IPS DF 4.7 (cell line): ENCODE measurements around the gene GPR152.
"Not testable (repeated sequence)": the region's sequence is repeated elsewhere in the genome, so short reads cannot be mapped to it uniquely, and the experiment has no call there.

ENCODE experiments used
- DNase-seq: peaks from one replicate; pipeline ENCODE4 v3.0.0-alpha.2; 2013; ENCODE audit warnings: low spot score; ENCODE audit errors: extremely low read depth

Gene GPR152

DNA sequence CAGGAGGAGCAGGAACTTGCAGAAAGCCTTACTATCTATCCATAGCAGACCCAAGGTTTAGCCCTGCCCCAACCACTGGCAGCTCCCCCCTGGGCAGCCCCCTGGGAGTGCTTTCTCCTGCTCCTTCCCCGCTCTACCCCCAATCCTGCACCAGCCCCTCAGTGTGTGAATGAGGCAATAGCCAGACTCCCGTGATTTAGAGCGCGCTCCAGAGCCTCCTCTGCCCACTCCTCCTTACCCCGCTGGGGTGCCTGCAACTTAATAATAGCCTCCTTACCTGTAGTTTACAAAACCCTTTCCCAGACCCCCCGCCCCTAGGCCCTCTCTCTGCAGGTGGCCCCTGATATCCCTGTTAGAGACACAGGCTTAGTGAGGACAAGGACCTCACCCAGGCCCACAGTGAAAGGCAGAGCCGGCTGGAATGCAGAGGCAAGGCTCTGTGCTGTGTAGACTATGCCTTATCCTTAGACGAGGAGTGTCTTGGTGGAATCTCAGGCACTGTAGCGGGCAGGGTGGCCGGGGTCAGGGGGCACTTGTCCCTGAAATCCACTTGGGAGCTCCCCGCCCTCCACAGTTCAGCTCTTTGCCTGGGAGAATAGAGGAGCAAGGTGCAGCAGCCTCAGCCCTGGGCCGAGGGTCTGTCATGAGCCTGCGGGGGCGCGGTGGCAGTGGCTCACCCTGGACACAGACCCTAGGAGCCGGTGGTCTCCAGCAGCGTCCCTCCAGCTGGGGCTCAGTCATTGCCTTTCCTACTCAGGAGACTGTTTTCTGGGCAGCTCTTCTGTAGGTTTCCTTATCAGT is 41.3 kb downstream of the GPR152 start:
- no peak for DNase-seq

DNA sequence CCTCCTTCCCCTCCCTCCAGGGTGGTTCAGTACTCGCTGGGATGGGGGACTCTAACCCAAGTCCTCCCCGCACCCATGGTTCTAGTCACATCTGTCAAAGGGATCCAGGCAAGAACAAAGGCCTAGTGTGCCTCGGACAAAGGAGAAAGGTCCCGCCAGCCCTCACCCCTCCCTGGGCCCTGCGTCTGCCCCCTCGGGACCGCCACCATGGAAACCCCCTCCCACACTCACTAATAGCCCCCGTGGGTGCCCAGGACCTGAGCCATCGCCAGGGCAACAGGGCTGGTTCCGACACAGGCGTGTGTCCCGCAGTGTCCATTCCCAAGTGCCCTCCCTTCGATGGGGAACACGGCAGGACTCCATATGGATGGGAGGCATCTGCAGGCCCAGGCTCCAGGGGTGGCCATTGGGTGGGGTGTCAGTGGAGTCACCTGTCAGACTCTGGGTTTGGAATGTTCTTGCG is 42.1 kb downstream of the GPR152 start:
- no peak for DNase-seq

- DNase-seq = no peak
These were observed 42.7 kb downstream of the GPR152 start for GRCh38 chr11:67409781-67410368.

DNA sequence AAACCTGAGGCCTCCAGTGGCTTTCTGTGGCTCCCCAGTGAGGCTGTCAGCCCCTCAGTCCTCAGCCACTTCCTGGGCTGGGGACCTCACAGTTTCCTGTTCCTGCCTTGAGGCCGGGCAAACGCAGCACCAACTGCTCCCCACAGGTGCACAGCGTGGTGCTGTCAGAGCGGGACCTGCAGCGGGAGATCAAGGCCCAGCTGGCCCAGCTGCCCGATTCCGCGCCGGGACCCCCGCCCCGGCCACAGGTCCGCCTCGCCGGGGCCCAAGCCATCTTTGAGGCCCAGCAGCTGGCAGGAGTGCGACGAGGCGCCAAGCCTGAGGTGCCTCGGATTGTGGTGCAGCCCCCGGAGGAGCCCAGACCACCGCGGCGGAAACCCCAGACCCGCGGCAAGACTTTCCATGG is 43.3 kb downstream of the GPR152 start:
- DNase-seq = no peak

DNA sequence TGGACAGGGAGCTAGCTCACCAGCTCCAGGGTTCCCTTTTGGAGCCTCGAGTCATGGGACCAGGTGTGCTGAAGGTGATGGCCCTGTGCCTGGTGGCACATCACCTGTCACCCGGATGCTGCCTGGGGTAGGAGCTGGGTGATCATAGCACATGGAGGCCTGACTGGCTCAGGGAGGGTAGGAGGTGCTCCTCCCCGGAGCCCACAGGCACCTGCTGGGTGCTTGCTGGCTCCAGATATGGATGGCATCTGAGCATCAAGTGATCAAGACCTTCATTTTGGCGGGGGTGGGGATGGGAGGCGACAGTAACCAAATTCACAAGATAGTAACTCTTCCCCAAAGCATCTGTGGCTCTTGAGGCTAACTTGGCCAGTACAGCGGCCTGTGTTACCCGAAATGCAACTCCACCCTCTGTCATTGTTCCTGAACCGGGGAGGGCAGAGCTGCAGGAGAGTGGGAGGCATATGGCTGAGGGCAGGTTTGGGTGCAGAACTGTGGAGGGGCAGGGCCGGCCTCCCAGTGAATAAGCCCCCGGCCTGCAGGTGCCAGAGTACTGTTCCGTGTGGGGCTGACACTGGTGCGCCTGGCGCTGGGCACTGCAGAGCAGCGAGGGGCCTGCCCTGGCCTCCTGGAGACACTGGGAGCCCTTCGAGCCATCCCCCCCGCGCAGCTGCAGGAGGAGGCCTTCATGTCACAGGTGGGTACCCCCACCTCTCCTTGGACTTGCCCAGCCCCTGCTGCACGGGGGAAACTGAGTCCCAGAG is 43.9 kb downstream of the GPR152 start:
- DNase-seq = no peak

- no peak for DNase-seq
These were observed 44.8 kb downstream of the GPR152 start for GRCh38 chr11:67407688-67408163.

- DNase-seq = no peak
These were observed 45.4 kb downstream of the GPR152 start for GRCh38 chr11:67406969-67407687.

- no peak for DNase-seq
These were observed 46.0 kb downstream of the GPR152 start for GRCh38 chr11:67406420-67406968.

- DNase-seq = no peak
These were observed 46.7 kb downstream of the GPR152 start for GRCh38 chr11:67405688-67406339.

GRCh38 chr11:67405196-67405567 is 47.3 kb downstream of the GPR152 start:
- DNase-seq = no peak

DNA sequence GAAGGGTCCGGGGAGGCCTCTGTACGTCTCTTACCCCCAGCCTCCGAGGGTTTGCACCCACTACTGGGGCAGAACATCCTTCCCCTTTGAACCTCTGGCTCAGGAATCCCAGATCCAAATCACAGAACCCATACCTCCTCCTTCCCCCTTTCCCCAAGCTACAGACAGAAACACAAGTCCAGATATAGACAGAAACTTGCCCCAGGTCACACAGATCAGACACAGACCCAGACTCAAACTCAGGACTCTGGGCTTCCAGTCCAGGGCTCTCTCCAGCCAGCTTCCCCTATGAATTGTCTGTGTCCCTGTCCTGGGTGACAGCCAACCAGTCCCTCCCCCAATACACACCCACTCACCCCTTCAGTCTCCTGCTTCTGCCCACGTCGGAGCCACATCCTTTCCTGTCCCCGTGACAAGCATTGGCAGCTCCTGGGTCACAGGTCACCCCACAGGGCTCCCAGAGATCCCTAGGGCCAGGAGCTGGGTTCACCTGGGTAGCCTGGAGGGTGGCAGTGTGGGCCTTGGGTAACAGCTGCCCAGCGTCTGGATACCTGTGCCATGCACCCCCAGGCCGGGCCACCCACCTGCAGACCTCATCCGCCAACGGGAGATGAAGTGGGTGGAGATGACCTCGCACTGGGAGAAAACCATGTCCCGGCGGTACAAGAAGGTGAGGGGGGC is 47.9 kb downstream of the GPR152 start:
- no peak for DNase-seq

DNA sequence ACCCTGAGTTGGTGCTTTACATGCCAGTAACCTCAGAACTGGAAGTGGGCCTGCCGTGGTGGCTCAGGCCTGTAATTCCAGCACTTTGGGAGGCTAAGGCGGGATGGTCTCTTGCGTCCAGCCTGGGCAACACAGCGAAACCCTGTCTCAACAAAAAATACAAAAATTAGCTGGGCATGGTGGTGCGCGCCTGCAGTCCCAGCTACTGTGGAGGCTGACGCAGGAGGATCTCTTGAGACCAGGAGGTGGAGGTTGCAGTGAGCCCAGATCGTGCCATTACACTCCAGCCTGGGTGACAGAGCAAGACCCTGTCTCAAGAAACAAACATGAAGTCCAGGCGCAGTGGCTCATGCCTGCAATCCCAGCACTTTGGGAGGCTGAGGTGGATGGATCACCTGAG is 49.4 kb downstream of the GPR152 start:
- DNase-seq = not testable (repeated sequence)

DNA sequence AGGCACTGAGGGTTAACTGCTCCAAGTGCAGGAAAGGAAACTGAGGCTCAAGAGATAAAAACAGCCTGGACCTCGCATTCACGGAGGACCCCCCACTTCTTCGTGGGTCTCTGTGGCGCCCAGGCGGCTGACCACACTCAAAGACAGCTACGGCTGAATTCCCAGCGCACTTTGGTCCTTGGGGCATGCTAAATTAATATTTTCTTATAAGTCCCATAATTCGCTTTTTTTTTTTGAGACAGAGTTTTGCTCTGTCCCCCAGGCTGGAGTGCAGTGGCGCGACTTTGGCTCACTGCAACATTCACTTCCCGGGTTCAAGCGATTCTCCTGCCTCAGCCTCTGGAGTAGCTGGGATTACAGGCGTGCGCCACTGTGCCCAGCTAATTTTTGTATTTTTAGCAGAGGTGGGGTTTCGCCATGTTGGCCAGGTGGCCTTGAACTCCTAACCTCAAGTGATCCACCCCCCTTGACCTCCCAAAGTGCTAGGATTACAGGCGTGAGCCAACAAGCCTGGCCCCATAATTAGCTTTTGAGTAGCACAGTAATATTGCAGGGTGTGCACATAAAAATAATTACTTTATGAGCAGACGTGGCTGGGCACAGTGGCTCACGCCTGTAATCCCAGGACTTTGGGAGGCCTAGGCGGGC is 50.2 kb downstream of the GPR152 start:
- DNase-seq = not testable (repeated sequence)

- no peak for DNase-seq
These were observed 50.9 kb downstream of the GPR152 start, which contains the start of gene PPP1CA for GRCh38 chr11:67401495-67402191. TSS of gene PPP1CA (minus strand) at chr11:67401858. CDS start at chr11:67401782, 76 bp downstream.
